Peyer's patch (tissue), 4 donors: Measurements from ENCODE around the gene ANKRD44.

Experiments
- CTCF ChIP-seq, 6 experiments: fragments of 450-650 bp in 4 of 6; fragments of 200-600 bp in 2 of 6; sonication (generic) in 1 of 6; IDR thresholded peaks; one replicate each; pipeline ENCODE4 v1.5.1; 2017 to 2019; ENCODE audit warnings: antibody characterized with exemption in 6 of 6, mild to moderate bottlenecking in 3 of 6, moderate library complexity in 1 of 6
- POLR2A ChIP-seq, 2 donors: fragments of 450-650 bp; IDR thresholded peaks; one replicate each; pipeline ENCODE4 v1.5.1; 2017; ENCODE audit warnings: antibody characterized with exemption in 2 of 2, mild to moderate bottlenecking in 2 of 2, moderate library complexity in 2 of 2

GRCh38 chr2:197219636-197220035, 90.9 kb downstream of the ANKRD44 start:
- TF ChIP-seq CTCF (IDR thresholded peaks at IDR 0.05) (no peak), POLR2A (IDR thresholded peaks at IDR 0.05) (no peak)
